ENCODE measurements around the gene TMEM59L. TPM values are rescaled to one million over a fixed set of nuclear protein-coding genes. Genes with fewer than 3 reads are reported as not detected.

The TMEM59L gene
- total and polyA plus RNA-seq, 2 of the 13 experiments (the other 11 are each of a cell fraction or from before 2014, with no cell fraction given): 0.97 to 5.5 TPM

- TF ChIP-seq REPIN1 (CRISPR knock-in tag; IDR thresholded peaks at IDR 0.05; ENCODE audit: borderline replicate concordance, low read depth) (peak; percentile 31; the same call in 1 of the 2 replicates), NFKBIZ (CRISPR knock-in tag; IDR thresholded peaks at IDR 0.05) (no peak; the same call in 1 of the 2 replicates), SNAI1 (CRISPR knock-in tag; IDR thresholded peaks at IDR 0.05; ENCODE audit: borderline replicate concordance) (no peak), ZNF737 (CRISPR knock-in tag; IDR thresholded peaks at IDR 0.05; ENCODE audit: borderline replicate concordance) (no peak), NFKB2 (CRISPR knock-in tag; IDR thresholded peaks at IDR 0.05; ENCODE audit: borderline replicate concordance) (no peak), ZNF143 (CRISPR knock-in tag; IDR thresholded peaks at IDR 0.05) (no peak; the same call in 1 of the 2 replicates), FIP1L1 (IDR thresholded peaks at IDR 0.05; ENCODE audit: borderline replicate concordance, insufficient read depth, low read depth, low read length) (0 out of 2 replicates have a peak, but pooled peaks have one; percentile 56), ZNF276 (CRISPR knock-in tag; IDR thresholded peaks at IDR 0.05; ENCODE audit: low read depth) (no peak), PRMT3 (CRISPR knock-in tag; IDR thresholded peaks at IDR 0.05; ENCODE audit: borderline replicate concordance, low read depth) (no peak)
- TF ChIP-seq, protein P1, sequence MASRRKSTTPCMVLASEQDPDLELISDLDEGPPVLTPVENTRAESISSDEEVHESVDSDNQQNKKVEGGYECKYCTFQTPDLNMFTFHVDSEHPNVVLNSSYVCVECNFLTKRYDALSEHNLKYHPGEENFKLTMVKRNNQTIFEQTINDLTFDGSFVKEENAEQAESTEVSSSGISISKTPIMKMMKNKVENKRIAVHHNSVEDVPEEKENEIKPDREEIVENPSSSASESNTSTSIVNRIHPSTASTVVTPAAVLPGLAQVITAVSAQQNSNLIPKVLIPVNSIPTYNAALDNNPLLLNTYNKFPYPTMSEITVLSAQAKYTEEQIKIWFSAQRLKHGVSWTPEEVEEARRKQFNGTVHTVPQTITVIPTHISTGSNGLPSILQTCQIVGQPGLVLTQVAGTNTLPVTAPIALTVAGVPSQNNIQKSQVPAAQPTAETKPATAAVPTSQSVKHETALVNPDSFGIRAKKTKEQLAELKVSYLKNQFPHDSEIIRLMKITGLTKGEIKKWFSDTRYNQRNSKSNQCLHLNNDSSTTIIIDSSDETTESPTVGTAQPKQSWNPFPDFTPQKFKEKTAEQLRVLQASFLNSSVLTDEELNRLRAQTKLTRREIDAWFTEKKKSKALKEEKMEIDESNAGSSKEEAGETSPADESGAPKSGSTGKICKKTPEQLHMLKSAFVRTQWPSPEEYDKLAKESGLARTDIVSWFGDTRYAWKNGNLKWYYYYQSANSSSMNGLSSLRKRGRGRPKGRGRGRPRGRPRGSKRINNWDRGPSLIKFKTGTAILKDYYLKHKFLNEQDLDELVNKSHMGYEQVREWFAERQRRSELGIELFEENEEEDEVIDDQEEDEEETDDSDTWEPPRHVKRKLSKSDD (CRISPR knock-in tag; IDR thresholded peaks at IDR 0.05; ENCODE audit: low read depth): no peak
- TF ChIP-seq, protein P2, sequence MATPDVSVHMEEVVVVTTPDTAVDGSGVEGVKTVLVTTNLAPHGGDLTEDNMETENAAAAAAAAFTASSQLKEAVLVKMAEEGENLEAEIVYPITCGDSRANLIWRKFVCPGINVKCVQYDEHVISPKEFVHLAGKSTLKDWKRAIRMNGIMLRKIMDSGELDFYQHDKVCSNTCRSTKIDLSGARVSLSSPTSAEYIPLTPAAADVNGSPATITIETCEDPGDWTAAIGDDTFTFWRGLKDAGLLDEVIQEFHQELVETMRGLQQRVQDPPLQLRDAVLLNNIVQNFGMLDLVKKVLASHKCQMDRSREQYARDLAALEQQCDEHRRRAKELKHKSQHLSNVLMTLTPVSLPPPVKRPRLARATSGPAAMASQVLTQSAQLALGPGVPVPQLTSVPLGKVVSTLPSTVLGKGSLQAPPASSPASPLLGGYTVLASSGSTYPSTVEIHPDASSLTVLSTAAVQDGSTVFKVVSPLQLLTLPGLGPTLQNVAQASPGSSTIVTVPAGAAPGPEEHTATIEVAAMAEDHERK (CRISPR knock-in tag; IDR thresholded peaks at IDR 0.05; ENCODE audit: low read depth): peak; percentile 18; the same call in 1 of the 2 replicates
- TF ChIP-seq, protein P3, sequence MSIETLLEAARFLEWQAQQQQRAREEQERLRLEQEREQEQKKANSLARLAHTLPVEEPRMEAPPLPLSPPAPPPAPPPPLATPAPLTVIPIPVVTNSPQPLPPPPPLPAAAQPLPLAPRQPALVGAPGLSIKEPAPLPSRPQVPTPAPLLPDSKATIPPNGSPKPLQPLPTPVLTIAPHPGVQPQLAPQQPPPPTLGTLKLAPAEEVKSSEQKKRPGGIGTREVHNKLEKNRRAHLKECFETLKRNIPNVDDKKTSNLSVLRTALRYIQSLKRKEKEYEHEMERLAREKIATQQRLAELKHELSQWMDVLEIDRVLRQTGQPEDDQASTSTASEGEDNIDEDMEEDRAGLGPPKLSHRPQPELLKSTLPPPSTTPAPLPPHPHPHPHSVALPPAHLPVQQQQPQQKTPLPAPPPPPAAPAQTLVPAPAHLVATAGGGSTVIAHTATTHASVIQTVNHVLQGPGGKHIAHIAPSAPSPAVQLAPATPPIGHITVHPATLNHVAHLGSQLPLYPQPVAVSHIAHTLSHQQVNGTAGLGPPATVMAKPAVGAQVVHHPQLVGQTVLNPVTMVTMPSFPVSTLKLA (IDR thresholded peaks at IDR 0.05): no peak
- TF ChIP-seq, protein P4, sequence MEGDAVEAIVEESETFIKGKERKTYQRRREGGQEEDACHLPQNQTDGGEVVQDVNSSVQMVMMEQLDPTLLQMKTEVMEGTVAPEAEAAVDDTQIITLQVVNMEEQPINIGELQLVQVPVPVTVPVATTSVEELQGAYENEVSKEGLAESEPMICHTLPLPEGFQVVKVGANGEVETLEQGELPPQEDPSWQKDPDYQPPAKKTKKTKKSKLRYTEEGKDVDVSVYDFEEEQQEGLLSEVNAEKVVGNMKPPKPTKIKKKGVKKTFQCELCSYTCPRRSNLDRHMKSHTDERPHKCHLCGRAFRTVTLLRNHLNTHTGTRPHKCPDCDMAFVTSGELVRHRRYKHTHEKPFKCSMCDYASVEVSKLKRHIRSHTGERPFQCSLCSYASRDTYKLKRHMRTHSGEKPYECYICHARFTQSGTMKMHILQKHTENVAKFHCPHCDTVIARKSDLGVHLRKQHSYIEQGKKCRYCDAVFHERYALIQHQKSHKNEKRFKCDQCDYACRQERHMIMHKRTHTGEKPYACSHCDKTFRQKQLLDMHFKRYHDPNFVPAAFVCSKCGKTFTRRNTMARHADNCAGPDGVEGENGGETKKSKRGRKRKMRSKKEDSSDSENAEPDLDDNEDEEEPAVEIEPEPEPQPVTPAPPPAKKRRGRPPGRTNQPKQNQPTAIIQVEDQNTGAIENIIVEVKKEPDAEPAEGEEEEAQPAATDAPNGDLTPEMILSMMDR (CRISPR knock-in tag; IDR thresholded peaks at IDR 0.05): peak; percentile 97
- TF ChIP-seq, protein P5, sequence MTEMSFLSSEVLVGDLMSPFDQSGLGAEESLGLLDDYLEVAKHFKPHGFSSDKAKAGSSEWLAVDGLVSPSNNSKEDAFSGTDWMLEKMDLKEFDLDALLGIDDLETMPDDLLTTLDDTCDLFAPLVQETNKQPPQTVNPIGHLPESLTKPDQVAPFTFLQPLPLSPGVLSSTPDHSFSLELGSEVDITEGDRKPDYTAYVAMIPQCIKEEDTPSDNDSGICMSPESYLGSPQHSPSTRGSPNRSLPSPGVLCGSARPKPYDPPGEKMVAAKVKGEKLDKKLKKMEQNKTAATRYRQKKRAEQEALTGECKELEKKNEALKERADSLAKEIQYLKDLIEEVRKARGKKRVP (CRISPR knock-in tag; IDR thresholded peaks at IDR 0.05): peak in 1 of 2 experiments; percentile 3; a peak in 1 of 4 replicates
These were observed 23.9 kb upstream of the TMEM59L start, which contains the start of gene REX1BD (continued) for GRCh38 chr19:18588611-18589379.
